Sciatic nerve (tissue), 2 donors: ENCODE measurements around the gene ZNF446. TPM values are rescaled to one million over a fixed set of nuclear protein-coding genes. Genes with fewer than 3 reads are reported as not detected.

Experiments used
- ATAC-seq: fragments of 200-7000 bp; cut with Tn5 transposase; one replicate; pipeline ENCODE4 v1.9.1; 2020; ENCODE audit warnings: mild to moderate bottlenecking, moderate library complexity
- DNase-seq: peaks from one replicate; pipeline ENCODE4 v3.0.0-alpha.2; 2020; ENCODE audit warnings: low spot score
- intact Hi-C: fragments of 100-400 bp; cut with DNase I; formaldehyde crosslinking; loops from one replicate; pipeline ENCODE4 v1.14.2; 2022
- total RNA-seq: library from RNA; stranded (reverse); fragmentation: NEBNext Ultra II Directional; extraction: Animal tissue kit (Norgen Biotek cat#: 25700); gene quantifications from one replicate; pipeline ENCODE4 v1.2.1, GENCODE V29; 2021
- donor health status: DM: no; HTN: no; CAD: no.
- donor health status: DM: no; HTN: no; CAD: no.

ZNF446 gene
- total RNA-seq, 1 donor from 2014 or later: 10.3 TPM

- intact Hi-C loops: no loop called here
- ATAC-seq: no peak
- no peak for DNase-seq
Measured at GRCh38 chr19:58518256-58519086, 42.3 kb downstream of the ZNF446 start.

GRCh38 chr19:58519087-58519354, 42.9 kb downstream of the ZNF446 start:
- DNase-seq (peak; percentile 76), ATAC-seq (peak; percentile 60)
- intact Hi-C loops: no loop called here

GRCh38 chr19:58519355-58520256, 43.5 kb downstream of the ZNF446 start, which contains the start of gene ZBTB45:
Gene ZBTB45, minus strand, starts transcription at chr19:58519810. Its CDS starts 2,137 bp downstream, at chr19:58517673.
- intact Hi-C loops: no loop called here
- peak; percentile 94 for ATAC-seq

GRCh38 chr19:58520257-58520599, 44.1 kb downstream of the ZNF446 start:
- DNase-seq: no peak
- intact Hi-C loops: no loop called here
- ATAC-seq: no peak

More at GRCh38 chr19:58519355-58520256, 43.5 kb downstream of the ZNF446 start, which contains the start of gene ZBTB45:
- peak; percentile 94 for DNase-seq

GRCh38 chr19:58521651-58522050, 45.5 kb downstream of the ZNF446 start:
- intact Hi-C loops: no loop called here
- no peak for ATAC-seq
- no peak for DNase-seq

- no peak for ATAC-seq
- no peak for DNase-seq
- intact Hi-C loops: no loop called here
Measured at GRCh38 chr19:58522709-58523108, 46.6 kb downstream of the ZNF446 start.

- intact Hi-C loops: no loop called here
- ATAC-seq (no peak), DNase-seq (no peak)
Measured at GRCh38 chr19:58529405-58529804, 53.3 kb downstream of the ZNF446 start.

Other genes starting within 250 kb of the ZNF446 start
- gene ZNF544, start 247.4 kb upstream of the ZNF446 start, total RNA-seq: 28.9 TPM
- gene ZNF8, start 197.4 kb upstream of the ZNF446 start, total RNA-seq: 6.9 TPM
- 32.9 TPM for gene ERVK3-1, start 171.0 kb upstream of the ZNF446 start, total RNA-seq
- 4.5 TPM for gene ZSCAN22, start 149.4 kb upstream of the ZNF446 start, total RNA-seq
- gene A1BG, start 122.9 kb upstream of the ZNF446 start, total RNA-seq: 13.3 TPM
- gene ZNF497, start 113.6 kb upstream of the ZNF446 start, total RNA-seq: 2.0 TPM
- 2.0 TPM for gene ZNF837, start 95.3 kb upstream of the ZNF446 start, total RNA-seq
- 572 TPM for gene RPS5, start 89.1 kb upstream of the ZNF446 start, total RNA-seq
- not detected for gene RNF225, start 80.7 kb upstream of the ZNF446 start, total RNA-seq
- gene ZNF584, start 67.7 kb upstream of the ZNF446 start, total RNA-seq: 16.0 TPM
- gene ZNF132, start 36.2 kb upstream of the ZNF446 start, total RNA-seq: 6.1 TPM
- gene ZNF324B, start 24.7 kb upstream of the ZNF446 start, total RNA-seq: 7.5 TPM
- 15.2 TPM for gene ZNF324, start 9.3 kb upstream of the ZNF446 start, total RNA-seq
- gene SLC27A5, start 35.6 kb downstream of the ZNF446 start, total RNA-seq: 10.1 TPM
- gene ZBTB45, start 43.5 kb downstream of the ZNF446 start, total RNA-seq: 14.9 TPM
- gene TRIM28, start 67.7 kb downstream of the ZNF446 start, total RNA-seq: 168 TPM
- gene CHMP2A, start 78.8 kb downstream of the ZNF446 start, total RNA-seq: 94.6 TPM
- gene UBE2M, start 82.3 kb downstream of the ZNF446 start, total RNA-seq: 57.4 TPM
- gene MZF1, start 97.0 kb downstream of the ZNF446 start, total RNA-seq: 32.4 TPM